Natural killer cell (primary cell): ENCODE data around the gene MAP6D1. TPM values are rescaled to one million over a fixed set of nuclear protein-coding genes. Genes with fewer than 3 reads are reported as not detected.

ENCODE experiments used
- ATAC-seq, 3 donors: fragments of 150-1000 bp in 2 of 3; fragments of 200-7000 bp in 1 of 3; cut with Tn5 transposase; 1 replicate in 1 of 3; 2 replicates in 2 of 3; pipeline ENCODE4 v1.10.0; 2021; ENCODE audit warnings: mild to moderate bottlenecking in 2 of 3, moderate library complexity in 2 of 3
- DNase-seq, 2 donors: peaks; one replicate each; pipeline versions ENCODE4 v3.0.0 to v3.0.0-alpha.2; 2013 to 2021; ENCODE audit warnings: mixed read lengths in 1 of 2
- H3K27ac ChIP-seq: one replicate; pipeline ENCODE4 v1.5.1; 2013; ENCODE audit warnings: mild to moderate bottlenecking, low read length
- H3K27me3 ChIP-seq: one replicate; pipeline ENCODE4 v1.6.1; 2013; ENCODE audit warnings: low read length; ENCODE audit not compliant: control insufficient read depth, insufficient read depth
- H3K36me3 ChIP-seq: one replicate; pipeline ENCODE4 v1.6.1; 2013; ENCODE audit warnings: low read length; ENCODE audit not compliant: control insufficient read depth, insufficient read depth
- H3K4me1 ChIP-seq: one replicate; pipeline ENCODE4 v1.6.1; 2013; ENCODE audit warnings: low read length; ENCODE audit not compliant: control insufficient read depth, insufficient read depth
- H3K4me3 ChIP-seq: one replicate; pipeline ENCODE4 v1.5.1; 2013; ENCODE audit warnings: low read length
- H3K9me3 ChIP-seq: one replicate; pipeline ENCODE4 v1.6.1; 2013; ENCODE audit warnings: low read length; ENCODE audit not compliant: control insufficient read depth, insufficient read depth
- H3K27ac Mint-ChIP-seq, 2 donors: one replicate each; pipeline ENCODE4 v1.8.0; 2022; ENCODE audit warnings: mild to moderate bottlenecking in 2 of 2, mixed read lengths in 2 of 2, moderate library complexity in 1 of 2
- H3K27me3 Mint-ChIP-seq, 2 donors: one replicate each; pipeline ENCODE4 v1.8.0; 2022; ENCODE audit warnings: low read depth in 2 of 2, mixed read lengths in 2 of 2
- H3K36me3 Mint-ChIP-seq: one replicate; pipeline ENCODE4 v1.8.0; 2022; ENCODE audit warnings: mixed read lengths
- H3K4me1 Mint-ChIP-seq, 2 donors: one replicate each; pipeline ENCODE4 v1.8.0; 2022; ENCODE audit warnings: mixed read lengths in 2 of 2
- H3K4me3 Mint-ChIP-seq: one replicate; pipeline ENCODE4 v1.8.0; 2022; ENCODE audit warnings: mild to moderate bottlenecking, moderate library complexity, mixed read lengths
- H3K9me3 Mint-ChIP-seq, 2 donors: one replicate each; pipeline ENCODE4 v1.8.0; 2022; ENCODE audit warnings: mixed read lengths in 2 of 2
- WGBS: methylation state at CpG from one replicate; pipeline ENCODE4 v1.1.7; 2013; ENCODE audit warnings: missing lambda C conversion rate; ENCODE audit not compliant: insufficient coverage; 5-methylcytosine and 5-hydroxymethylcytosine counted together
- intact Hi-C: fragments of 100-400 bp; cut with micrococcal nuclease; formaldehyde crosslinking; loops from one replicate; pipeline ENCODE4 v1.14.2; 2022
- total RNA-seq, 4 donors: library from RNA; stranded (reverse); fragments of 120-200 nt in 1 of 4; gene quantifications; one replicate each; pipeline versions ENCODE4 v1.2.3 to v1.2.4, GENCODE V29; 2013 to 2022
- TF ChIP-seq, protein P1 (sequence below): fragments of 200-600 bp; IDR thresholded peaks from one replicate; pipeline ENCODE4 v1.8.0; 2022; ENCODE audit warnings: antibody characterized with exemption

MAP6D1 gene
- total RNA-seq: 1 to 10 TPM in 1 of 3 donors, under 1 TPM in 1, not detected in 1; 0.70 to 2.4 TPM
- total RNA-seq (2013): 1.3 TPM

DNA sequence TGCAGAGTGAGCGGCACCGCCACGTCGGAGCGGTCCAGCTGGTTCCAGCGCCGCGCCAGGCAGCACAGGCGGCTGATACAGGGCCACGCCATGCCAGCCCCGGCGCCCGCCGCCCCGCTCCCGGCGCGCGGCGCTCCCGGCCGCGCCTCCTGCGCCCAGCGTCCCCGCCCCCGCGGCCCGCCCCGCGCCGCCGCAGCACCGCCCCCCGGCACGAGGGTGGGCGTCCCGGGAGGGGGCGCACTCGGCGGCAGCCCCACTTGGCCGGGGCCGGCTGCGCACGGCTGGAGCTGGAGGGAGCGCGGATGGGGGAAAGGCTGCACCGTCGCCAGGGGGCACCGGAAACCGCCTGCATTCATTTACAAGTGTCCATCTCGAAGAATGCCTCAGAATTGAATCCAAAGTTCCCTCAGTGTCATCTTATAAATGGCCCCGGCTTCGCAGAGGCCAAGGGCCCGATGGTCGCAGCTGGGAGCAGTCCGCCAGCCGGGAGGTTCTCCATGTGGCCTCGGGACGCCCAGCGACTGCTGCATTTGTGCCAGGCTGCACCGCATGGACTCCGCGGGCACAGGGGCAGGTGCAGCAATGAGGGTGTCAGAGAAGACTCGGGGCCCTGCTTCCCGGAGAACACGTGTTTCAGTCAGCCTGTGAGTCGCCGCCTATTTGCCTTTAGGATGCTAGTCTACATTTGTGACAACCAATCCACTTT lies at the start of gene MAP6D1:
Gene MAP6D1, minus strand, starts transcription at position 122 of the 706 bp plus-strand sequence. Its CDS starts 30 bp downstream, at position 92.
- Histone ChIP-seq H3K4me3 (peak within 1 kb of the TSS; percentile 36), H3K4me1 (peaks cover 8% of the 10 kb centered on the region), H3K27me3 (no peaks in the 10 kb centered on the region), H3K9me3 (no peaks in the 10 kb centered on the region), H3K27ac (no peak within 1 kb of the TSS), H3K36me3 (peaks cover 15% of the 10 kb centered on the region)
- TF ChIP-seq, protein P1, sequence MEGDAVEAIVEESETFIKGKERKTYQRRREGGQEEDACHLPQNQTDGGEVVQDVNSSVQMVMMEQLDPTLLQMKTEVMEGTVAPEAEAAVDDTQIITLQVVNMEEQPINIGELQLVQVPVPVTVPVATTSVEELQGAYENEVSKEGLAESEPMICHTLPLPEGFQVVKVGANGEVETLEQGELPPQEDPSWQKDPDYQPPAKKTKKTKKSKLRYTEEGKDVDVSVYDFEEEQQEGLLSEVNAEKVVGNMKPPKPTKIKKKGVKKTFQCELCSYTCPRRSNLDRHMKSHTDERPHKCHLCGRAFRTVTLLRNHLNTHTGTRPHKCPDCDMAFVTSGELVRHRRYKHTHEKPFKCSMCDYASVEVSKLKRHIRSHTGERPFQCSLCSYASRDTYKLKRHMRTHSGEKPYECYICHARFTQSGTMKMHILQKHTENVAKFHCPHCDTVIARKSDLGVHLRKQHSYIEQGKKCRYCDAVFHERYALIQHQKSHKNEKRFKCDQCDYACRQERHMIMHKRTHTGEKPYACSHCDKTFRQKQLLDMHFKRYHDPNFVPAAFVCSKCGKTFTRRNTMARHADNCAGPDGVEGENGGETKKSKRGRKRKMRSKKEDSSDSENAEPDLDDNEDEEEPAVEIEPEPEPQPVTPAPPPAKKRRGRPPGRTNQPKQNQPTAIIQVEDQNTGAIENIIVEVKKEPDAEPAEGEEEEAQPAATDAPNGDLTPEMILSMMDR: no peak
- Mint-ChIP-seq H3K4me3 (peak within 1 kb of the TSS; percentile 89), H3K36me3 (no peaks in the 10 kb centered on the region), H3K27me3 (no peaks in the 10 kb centered on the region), H3K4me1 (peaks cover 11 to 16% of the 10 kb centered on the region in 2 donors), H3K27ac (peak within 1 kb of the TSS in 1 of 2 donors; percentile 32), H3K9me3 (no peaks in the 10 kb centered on the region)
- DNase-seq: peak; percentile 22 to 68
- WGBS: 9% methylated on average over 69 of the region's 69 CpGs
- peak; percentile 62 to 80 (median 72) for ATAC-seq
- intact Hi-C loops: no loop called here

DNA sequence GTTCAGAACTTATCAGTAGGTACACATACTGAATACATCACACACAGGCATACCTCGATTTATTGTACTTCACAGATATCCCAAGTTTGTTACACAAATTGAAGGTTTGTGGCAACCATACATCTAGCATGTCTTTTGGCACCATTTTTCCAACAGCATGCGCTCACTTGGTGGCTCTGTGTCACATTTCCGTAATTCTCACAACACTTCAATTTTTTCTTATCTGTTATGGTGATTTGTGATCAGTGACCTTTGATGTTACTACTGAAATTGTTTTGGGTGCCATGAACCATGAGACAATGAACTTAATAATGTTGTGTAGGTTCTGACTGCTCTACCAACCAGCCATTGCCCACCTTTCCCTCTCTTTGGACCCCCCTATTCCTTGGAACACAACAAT lies 48.5 kb upstream of the MAP6D1 start:
- H3K27ac ChIP-seq: no peak overlapping the region
- no peaks in the 10 kb centered on the region for H3K9me3 Mint-ChIP-seq
- WGBS: 100% methylated on average over 2 of the region's 3 CpGs
- ATAC-seq (no peak), DNase-seq (no peak)
- no peaks in the 10 kb centered on the region for H3K36me3 Mint-ChIP-seq
- no peaks in the 10 kb centered on the region for H3K4me1 ChIP-seq
- no peaks in the 10 kb centered on the region for H3K27me3 Mint-ChIP-seq
- no peaks in the 10 kb centered on the region for H3K9me3 ChIP-seq
- H3K27me3 ChIP-seq: no peaks in the 10 kb centered on the region
- no peak overlapping the region for H3K4me3 ChIP-seq
- intact Hi-C loops: no loop called here
- TF ChIP-seq, protein P1: no peak
- no peak overlapping the region for H3K4me3 Mint-ChIP-seq
- no peaks in the 10 kb centered on the region for H3K36me3 ChIP-seq
- H3K4me1 Mint-ChIP-seq: peaks cover 34 to 57% of the 10 kb centered on the region in 2 donors
- H3K27ac Mint-ChIP-seq: no peak overlapping the region

DNA sequence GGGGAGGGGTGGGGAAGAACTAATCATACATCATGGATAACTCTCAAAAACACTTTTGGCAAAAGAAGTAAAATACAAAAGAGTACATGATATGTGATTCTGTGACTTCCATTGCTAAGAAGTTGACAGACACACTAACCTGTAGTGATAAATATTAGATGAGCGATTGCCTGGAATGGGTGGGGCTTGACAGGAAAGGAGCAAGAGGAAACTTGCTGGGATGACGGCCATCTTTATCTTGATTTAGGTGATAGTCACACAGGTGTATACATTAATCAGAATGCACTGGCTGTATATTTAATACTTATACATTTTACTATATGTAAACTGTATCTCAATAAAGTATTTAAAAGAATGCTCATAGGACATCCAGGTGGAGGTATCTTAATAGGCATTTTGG lies 46.2 kb upstream of the MAP6D1 start:
- H3K4me1 Mint-ChIP-seq: peaks cover 29 to 42% of the 10 kb centered on the region in 2 donors
- Histone ChIP-seq H3K27ac (no peak overlapping the region), H3K9me3 (no peaks in the 10 kb centered on the region), H3K36me3 (peaks cover 7% of the 10 kb centered on the region), H3K27me3 (no peaks in the 10 kb centered on the region), H3K4me3 (no peak overlapping the region), H3K4me1 (no peaks in the 10 kb centered on the region)
- no peak overlapping the region for H3K27ac Mint-ChIP-seq
- WGBS: 100% methylated on average over 1 of the region's 2 CpGs
- DNase-seq: no peak
- H3K4me3 Mint-ChIP-seq: no peak overlapping the region
- intact Hi-C loops: no loop called here
- no peaks in the 10 kb centered on the region for H3K36me3 Mint-ChIP-seq
- TF ChIP-seq, protein P1: no peak
- no peak for ATAC-seq
- no peaks in the 10 kb centered on the region for H3K27me3 Mint-ChIP-seq
- H3K9me3 Mint-ChIP-seq: no peaks in the 10 kb centered on the region

DNA sequence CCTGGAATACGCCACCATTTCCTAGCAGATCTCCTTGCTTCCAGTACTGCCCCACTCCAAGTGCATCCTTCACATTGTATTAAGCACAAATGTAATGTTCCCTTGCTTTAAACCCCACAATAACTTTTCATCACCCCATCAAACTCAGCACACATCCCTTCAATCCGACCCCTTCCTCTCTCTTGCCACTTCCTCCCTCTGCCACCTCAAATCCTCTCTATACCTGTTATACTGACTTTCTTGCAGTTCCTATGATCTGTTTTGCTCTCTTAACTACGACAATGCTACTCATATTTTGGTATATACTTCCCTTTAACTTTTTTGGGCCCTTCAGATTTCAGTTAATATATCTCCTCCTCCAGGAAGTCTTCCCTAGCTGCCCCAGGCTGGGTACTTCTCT lies 45.2 kb upstream of the MAP6D1 start:
- Mint-ChIP-seq H3K4me1 (peaks cover 27 to 42% of the 10 kb centered on the region in 2 donors), H3K27me3 (no peaks in the 10 kb centered on the region), H3K9me3 (no peaks in the 10 kb centered on the region), H3K36me3 (no peaks in the 10 kb centered on the region), H3K4me3 (no peak overlapping the region), H3K27ac (no peak overlapping the region)
- Histone ChIP-seq H3K9me3 (no peaks in the 10 kb centered on the region), H3K36me3 (peaks cover 15% of the 10 kb centered on the region), H3K27me3 (no peaks in the 10 kb centered on the region), H3K4me1 (no peaks in the 10 kb centered on the region), H3K27ac (no peak overlapping the region), H3K4me3 (no peak overlapping the region)
- TF ChIP-seq, protein P1: no peak
- intact Hi-C loops: no loop called here
- ATAC-seq (no peak), DNase-seq (peak in 1 of 2 donors; percentile 13)
- 51% methylated on average over 3 of the region's 3 CpGs for WGBS
